Stomach smooth muscle (tissue), 2 donors: ENCODE measurements around the gene L3MBTL4.

Source experiments
- H3K27ac ChIP-seq: one replicate; pipeline ENCODE4 v1.7.0; 2013; ENCODE audit warnings: mild to moderate bottlenecking, low read length, inconsistent platforms
- H3K27me3 ChIP-seq, 2 donors: one replicate each; pipeline ENCODE4 v1.7.0; 2013; ENCODE audit warnings: low read length in 2 of 2; ENCODE audit not compliant: insufficient read depth in 2 of 2, control insufficient read depth in 1 of 2
- H3K36me3 ChIP-seq, 2 donors: one replicate each; pipeline ENCODE4 v1.7.0; 2013; ENCODE audit warnings: low read length in 2 of 2; ENCODE audit not compliant: control insufficient read depth in 2 of 2, insufficient read depth in 2 of 2
- H3K4me1 ChIP-seq: one replicate; pipeline ENCODE4 v1.7.0; 2013; ENCODE audit warnings: low read length; ENCODE audit not compliant: control insufficient read depth, insufficient read depth
- H3K4me3 ChIP-seq, 2 donors: one replicate each; pipeline ENCODE4 v1.7.0; 2013; ENCODE audit warnings: low read length in 2 of 2
- H3K9ac ChIP-seq, 2 donors: one replicate each; pipeline ENCODE4 v1.7.0; 2013; ENCODE audit warnings: low read length in 2 of 2, mild to moderate bottlenecking in 1 of 2
- H3K9me3 ChIP-seq, 2 donors: one replicate each; pipeline ENCODE4 v1.7.0; 2013; ENCODE audit warnings: low read length in 2 of 2; ENCODE audit not compliant: control insufficient read depth in 2 of 2
- donor health status: healthy.
- donor health status: Pancreatic carcinoma.

Gene L3MBTL4

DNA sequence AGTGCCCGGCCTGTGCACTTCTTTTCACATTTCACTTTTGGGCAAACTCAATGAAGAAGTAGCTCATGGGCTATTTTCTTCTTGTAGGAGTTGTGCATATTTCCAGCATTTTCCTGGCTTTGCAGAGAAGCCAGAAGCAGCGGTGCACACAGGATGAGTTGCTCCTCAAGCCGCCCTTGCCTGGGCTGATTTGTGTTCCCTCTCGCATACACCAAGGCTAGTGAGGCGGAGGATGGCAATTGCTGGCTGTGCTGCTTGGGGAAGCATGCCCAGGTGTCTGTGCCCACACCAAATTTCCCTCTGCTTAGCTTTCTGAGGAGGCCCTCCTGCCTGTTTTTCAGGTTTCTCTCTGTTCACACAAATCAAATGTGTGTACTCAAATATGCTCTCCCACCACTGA is 434.0 kb downstream of the L3MBTL4 start:
- Histone ChIP-seq H3K27ac (no peak overlapping the region), H3K9ac (no peak overlapping the region), H3K4me3 (no peak overlapping the region), H3K4me1 (no peaks in the 10 kb centered on the region), H3K27me3 (no peaks in the 10 kb centered on the region), H3K36me3 (no peaks in the 10 kb centered on the region), H3K9me3 (no peaks in the 10 kb centered on the region)

- Histone ChIP-seq H3K4me1 (no peaks in the 10 kb centered on the region), H3K36me3 (no peaks in the 10 kb centered on the region), H3K9me3 (no peaks in the 10 kb centered on the region), H3K9ac (no peak overlapping the region), H3K27me3 (no peaks in the 10 kb centered on the region), H3K4me3 (no peak overlapping the region), H3K27ac (no peak overlapping the region)
Measured at GRCh38 chr18:5979971-5980457, 434.7 kb downstream of the L3MBTL4 start.

GRCh38 chr18:5979176-5979888 is 435.4 kb downstream of the L3MBTL4 start:
- H3K36me3 ChIP-seq: no peaks in the 10 kb centered on the region
- no peaks in the 10 kb centered on the region for H3K4me1 ChIP-seq
- H3K27me3 ChIP-seq: no peaks in the 10 kb centered on the region
- H3K27ac ChIP-seq: no peak overlapping the region
- no peak overlapping the region for H3K4me3 ChIP-seq
- H3K9ac ChIP-seq: no peak overlapping the region
- H3K9me3 ChIP-seq: no peaks in the 10 kb centered on the region

GRCh38 chr18:5977022-5977421 is 437.7 kb downstream of the L3MBTL4 start:
- no peaks in the 10 kb centered on the region for H3K36me3 ChIP-seq
- H3K27me3 ChIP-seq: no peaks in the 10 kb centered on the region
- no peaks in the 10 kb centered on the region for H3K4me1 ChIP-seq
- H3K9me3 ChIP-seq: no peaks in the 10 kb centered on the region
- H3K9ac ChIP-seq: no peak overlapping the region
- H3K27ac ChIP-seq: no peak overlapping the region
- no peak overlapping the region for H3K4me3 ChIP-seq

DNA sequence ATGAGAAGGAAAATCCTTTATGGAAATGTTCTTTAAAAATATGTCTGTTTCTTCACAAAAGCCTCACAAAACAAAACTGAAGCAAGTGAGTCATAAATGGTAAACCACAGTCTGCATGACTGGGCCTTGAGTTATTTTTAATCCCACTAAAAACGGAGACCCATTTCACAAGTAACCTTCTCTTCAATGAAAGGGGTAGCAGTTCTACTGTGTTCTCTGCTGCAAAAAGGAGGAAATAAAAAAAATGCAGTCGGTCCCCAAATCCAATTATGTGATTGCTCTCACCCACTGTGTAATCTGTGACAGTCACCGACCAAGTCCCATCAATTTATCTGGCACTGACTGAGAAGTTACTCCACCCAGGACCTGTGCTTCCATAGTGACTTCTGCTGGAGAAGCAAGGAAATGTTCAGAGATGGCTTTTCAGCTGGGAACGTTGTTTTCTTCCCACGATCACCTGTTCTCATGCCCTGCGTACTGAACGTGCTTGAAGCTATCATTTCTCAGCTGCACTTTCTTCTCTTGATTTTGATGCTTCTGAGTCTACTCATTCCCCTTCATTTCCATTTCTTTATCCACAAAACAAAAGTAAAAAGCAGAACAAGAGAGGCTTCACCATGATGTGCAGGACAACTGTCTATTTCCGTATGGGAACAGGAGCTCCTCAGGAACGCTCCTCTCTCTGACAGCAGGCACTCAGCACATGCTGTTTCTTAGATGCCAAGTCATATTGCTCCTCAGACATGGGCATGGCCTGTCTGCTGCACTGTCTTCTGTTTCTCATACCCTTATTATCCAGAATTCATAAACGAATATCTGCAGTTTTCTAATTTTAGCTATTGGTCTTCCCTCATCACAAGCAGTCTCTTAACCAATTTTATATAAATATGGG is 439.4 kb downstream of the L3MBTL4 start:
- Histone ChIP-seq H3K9ac (no peak overlapping the region), H3K4me1 (no peaks in the 10 kb centered on the region), H3K27ac (no peak overlapping the region), H3K4me3 (no peak overlapping the region), H3K9me3 (no peaks in the 10 kb centered on the region), H3K36me3 (no peaks in the 10 kb centered on the region), H3K27me3 (no peaks in the 10 kb centered on the region)

- Histone ChIP-seq H3K4me3 (no peak overlapping the region), H3K9me3 (no peaks in the 10 kb centered on the region), H3K9ac (no peak overlapping the region), H3K36me3 (no peaks in the 10 kb centered on the region), H3K27ac (no peak overlapping the region), H3K27me3 (no peaks in the 10 kb centered on the region), H3K4me1 (no peaks in the 10 kb centered on the region)
Measured at GRCh38 chr18:5974696-5975095, 440.0 kb downstream of the L3MBTL4 start.

DNA sequence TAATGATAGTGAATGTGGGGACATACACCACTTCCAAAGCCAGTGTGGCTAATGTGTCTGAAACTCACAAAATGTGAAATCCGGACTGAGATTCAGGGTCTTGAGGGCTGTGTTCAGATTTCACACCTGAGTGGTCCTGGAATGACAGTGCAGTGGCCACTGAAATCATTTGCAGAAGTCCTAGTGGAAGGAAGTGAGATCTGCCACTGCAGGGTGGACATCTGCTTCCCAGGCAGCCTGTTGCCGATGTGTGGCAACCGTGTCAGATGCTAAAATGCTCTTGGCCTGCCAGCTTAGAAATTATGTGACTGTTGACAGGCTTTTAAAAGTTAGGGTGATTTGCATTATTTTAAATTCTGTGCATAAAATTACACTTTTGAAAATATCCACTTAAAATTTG is 441.6 kb downstream of the L3MBTL4 start:
- Histone ChIP-seq H3K9me3 (no peaks in the 10 kb centered on the region), H3K9ac (no peak overlapping the region), H3K4me3 (no peak overlapping the region), H3K4me1 (no peaks in the 10 kb centered on the region), H3K27me3 (no peaks in the 10 kb centered on the region), H3K27ac (no peak overlapping the region), H3K36me3 (no peaks in the 10 kb centered on the region)

- Histone ChIP-seq H3K4me3 (no peak overlapping the region), H3K4me1 (no peaks in the 10 kb centered on the region), H3K27ac (no peak overlapping the region), H3K36me3 (no peaks in the 10 kb centered on the region), H3K9me3 (no peaks in the 10 kb centered on the region), H3K9ac (no peak overlapping the region), H3K27me3 (no peaks in the 10 kb centered on the region)
Measured at GRCh38 chr18:5972298-5972697, 442.4 kb downstream of the L3MBTL4 start.

- H3K4me3 ChIP-seq: no peak overlapping the region
- no peaks in the 10 kb centered on the region for H3K27me3 ChIP-seq
Measured at GRCh38 chr18:5969989-5970403, 444.7 kb downstream of the L3MBTL4 start.

GRCh38 chr18:5969355-5969988 is 445.2 kb downstream of the L3MBTL4 start:
- no peak overlapping the region for H3K27ac ChIP-seq
- no peaks in the 10 kb centered on the region for H3K36me3 ChIP-seq
- no peak overlapping the region for H3K9ac ChIP-seq
- H3K27me3 ChIP-seq: no peaks in the 10 kb centered on the region
- no peaks in the 10 kb centered on the region for H3K9me3 ChIP-seq
- no peaks in the 10 kb centered on the region for H3K4me1 ChIP-seq
- H3K4me3 ChIP-seq: no peak overlapping the region

More at GRCh38 chr18:5969989-5970403, 444.7 kb downstream of the L3MBTL4 start:
- H3K36me3 ChIP-seq: no peaks in the 10 kb centered on the region
- no peak overlapping the region for H3K27ac ChIP-seq
- H3K9me3 ChIP-seq: no peaks in the 10 kb centered on the region
- no peak overlapping the region for H3K9ac ChIP-seq
- no peaks in the 10 kb centered on the region for H3K4me1 ChIP-seq
